HEK293T (cell line): Measurements from ENCODE around the gene MYH6.

Experiments
- ELF4 ChIP-seq: fragments of 450-650 bp; IDR thresholded peaks from 2 replicates; pipeline ENCODE4 v1.6.1; 2017; ENCODE audit warnings: antibody characterized with exemption
- FOXM1 ChIP-seq: fragments of 450-650 bp; IDR thresholded peaks from 2 replicates; pipeline ENCODE4 v1.6.1; 2017; ENCODE audit warnings: mild to moderate bottlenecking, borderline replicate concordance
- L3MBTL2 ChIP-seq: fragments of 450-650 bp; conservative IDR thresholded peaks from 2 replicates; pipeline ENCODE4 v1.6.1; 2016; ENCODE audit warnings: mild to moderate bottlenecking
- SP1 ChIP-seq: fragments of 450-650 bp; IDR thresholded peaks from 2 replicates; pipeline ENCODE4 v1.6.1; 2017
- SUZ12 ChIP-seq: fragments of 450-650 bp; IDR thresholded peaks from 2 replicates; pipeline ENCODE4 v1.6.1; 2016; ENCODE audit warnings: mild to moderate bottlenecking
- ZNF384 ChIP-seq: fragments of 450-650 bp; IDR thresholded peaks from 2 replicates; pipeline ENCODE4 v1.6.1; 2016

GRCh38 chr14:23436327-23437132 is 28.5 kb upstream of the MYH6 start:
- TF ChIP-seq L3MBTL2 (no peak), FOXM1 (no peak), ZNF384 (no peak), SP1 (no peak), SUZ12 (no peak), ELF4 (no peak)
